Measurements from ENCODE around the gene GPR132. TPM values are rescaled to one million over a fixed set of nuclear protein-coding genes. Genes with fewer than 3 reads are reported as not detected.

Gene GPR132
- total and polyA plus RNA-seq, 2 donors (not counting 1 experiment from before 2014, with no cell fraction given) = 38.6 to 54.5 TPM

- H3K9me3 Mint-ChIP-seq (ENCODE audit: insufficient read depth) = no peaks in the 10 kb centered on the region
- H3K27ac Mint-ChIP-seq = no peak overlapping the region
- ChIA-PET POLR2A (no interaction called here), CTCF (no interaction called here)
- H3K9ac ChIP-seq (ENCODE audit: low read length) = no peak overlapping the region
- DNase-seq (no peak), ATAC-seq (ENCODE audit: low read depth) (no peak)
- H3K79me2 ChIP-seq (ENCODE audit: control insufficient read depth, insufficient read depth, low read length) = peaks cover 14% of the 10 kb centered on the region
- H3K36me3 ChIP-seq (replicated peaks in 1 of 2; ENCODE audit: control extremely low read depth in 1 of 2, control insufficient read depth in 1 of 2, extremely low read depth in 1 of 2, insufficient read depth in 2 of 2, low read length in 1 of 2) = peaks cover 0 to 65% of the 10 kb centered on the region in 2 experiments
- H3K4me3 Mint-ChIP-seq = no peak overlapping the region
- no peaks in the 10 kb centered on the region for H3K27me3 ChIP-seq (replicated peaks in 1 of 4; ENCODE audit: control extremely low read depth in 1 of 4, control insufficient read depth in 3 of 4, insufficient read depth in 4 of 4, low read length in 3 of 4)
- H3K4me3 ChIP-seq (ENCODE audit: control extremely low read depth in 1 of 5, extremely low read depth in 1 of 5, insufficient read depth in 1 of 5, low read depth in 2 of 5, low read length in 4 of 5) = no peak overlapping the region
- H3K9me3 ChIP-seq (ENCODE audit: control extremely low read depth in 1 of 3, control insufficient read depth in 2 of 3, insufficient read depth in 1 of 3, low read length in 2 of 3) = peaks cover 0 to 3% (median 0%) of the 10 kb centered on the region in 3 donors
- H2AFZ ChIP-seq (ENCODE audit: insufficient read depth, low read depth, low read length, poor library complexity, severe bottlenecking) = no peak overlapping the region
- TF ChIP-seq EZH2 (IDR thresholded peaks at IDR 0.05; ENCODE audit: borderline replicate concordance, insufficient read depth, low read depth, low read length, poor library complexity, severe bottlenecking) = no peak
- no peak for TF ChIP-seq CTCF (IDR thresholded peaks at IDR 0.05)
- 85% methylated on average over 2 of the region's 4 CpGs for WGBS (ENCODE audit: insufficient coverage)
- H3K27ac ChIP-seq (ENCODE audit: low read length in 2 of 2) = no peak overlapping the region
- H3K27me3 Mint-ChIP-seq = no peaks in the 10 kb centered on the region
- intact Hi-C loops (cut with micrococcal nuclease) = no loop called here
- peaks cover 86% of the 10 kb centered on the region for H4K20me1 ChIP-seq (ENCODE audit: control insufficient read depth, insufficient read depth, low read length, poor library complexity, severe bottlenecking)
- peaks cover 0 to 7% of the 10 kb centered on the region in 2 donors for H3K4me1 ChIP-seq (ENCODE audit: control insufficient read depth in 2 of 2, insufficient read depth in 2 of 2, low read length in 2 of 2)
- peaks cover 8% of the 10 kb centered on the region for H3K4me1 Mint-ChIP-seq
- no peak overlapping the region for H3K4me2 ChIP-seq (replicated peaks; ENCODE audit: low read depth, low read length, poor library complexity, severe bottlenecking)
These were observed 13.1 kb downstream of the GPR132 start for GRCh38 chr14:105052110-105052458.

- TF ChIP-seq CTCF (IDR thresholded peaks at IDR 0.05) (no peak), EZH2 (IDR thresholded peaks at IDR 0.05; ENCODE audit: borderline replicate concordance, insufficient read depth, low read depth, low read length, poor library complexity, severe bottlenecking) (no peak)
- H3K36me3 ChIP-seq (replicated peaks in 1 of 2; ENCODE audit: control extremely low read depth in 1 of 2, control insufficient read depth in 1 of 2, extremely low read depth in 1 of 2, insufficient read depth in 2 of 2, low read length in 1 of 2) = peaks cover 0 to 58% of the 10 kb centered on the region in 2 experiments
- no peak overlapping the region for H3K27ac ChIP-seq (ENCODE audit: low read length in 2 of 2)
- no peak for ATAC-seq (ENCODE audit: low read depth)
- peaks cover 7% of the 10 kb centered on the region for H3K4me1 Mint-ChIP-seq
- intact Hi-C loops (cut with micrococcal nuclease) = no loop called here
- H3K9me3 Mint-ChIP-seq (ENCODE audit: insufficient read depth) = no peaks in the 10 kb centered on the region
- no peak overlapping the region for H3K4me3 ChIP-seq (ENCODE audit: control extremely low read depth in 1 of 5, extremely low read depth in 1 of 5, insufficient read depth in 1 of 5, low read depth in 2 of 5, low read length in 4 of 5)
- no peak overlapping the region for H3K9ac ChIP-seq (ENCODE audit: low read length)
- POLR2A ChIA-PET = no interaction called here
- H2AFZ ChIP-seq (ENCODE audit: insufficient read depth, low read depth, low read length, poor library complexity, severe bottlenecking) = no peak overlapping the region
- peaks cover 10% of the 10 kb centered on the region for H3K79me2 ChIP-seq (ENCODE audit: control insufficient read depth, insufficient read depth, low read length)
- H3K4me1 ChIP-seq (ENCODE audit: control insufficient read depth in 2 of 2, insufficient read depth in 2 of 2, low read length in 2 of 2) = peaks cover 0 to 11% of the 10 kb centered on the region in 2 donors
- no peak overlapping the region for H3K4me3 Mint-ChIP-seq
- peaks cover 0 to 3% (median 0%) of the 10 kb centered on the region in 3 donors for H3K9me3 ChIP-seq (ENCODE audit: control extremely low read depth in 1 of 3, control insufficient read depth in 2 of 3, insufficient read depth in 1 of 3, low read length in 2 of 3)
- peak; percentile 19 for DNase-seq
- no peak overlapping the region for H3K27ac Mint-ChIP-seq
- no peaks in the 10 kb centered on the region for H3K27me3 ChIP-seq (replicated peaks in 1 of 4; ENCODE audit: control extremely low read depth in 1 of 4, control insufficient read depth in 3 of 4, insufficient read depth in 4 of 4, low read length in 3 of 4)
- H3K27me3 Mint-ChIP-seq = no peaks in the 10 kb centered on the region
- peaks cover 84% of the 10 kb centered on the region for H4K20me1 ChIP-seq (ENCODE audit: control insufficient read depth, insufficient read depth, low read length, poor library complexity, severe bottlenecking)
- CTCF ChIA-PET = no interaction called here
- 97% methylated on average over 59 of the region's 59 CpGs for WGBS (ENCODE audit: insufficient coverage)
- H3K4me2 ChIP-seq (replicated peaks; ENCODE audit: low read depth, low read length, poor library complexity, severe bottlenecking) = no peak overlapping the region
These were observed 13.8 kb downstream of the GPR132 start for GRCh38 chr14:105051182-105052109.
